IPS-18c (cell line): Measurements from ENCODE around the gene NSMCE4A.
"Not testable (repeated sequence)": the region's sequence is repeated elsewhere in the genome, so short reads cannot be mapped to it uniquely, and the experiment has no call there.

ENCODE experiments used
- H3K4me3 ChIP-seq: 2 replicates; pipeline ENCODE4 v1.7.0; 2013; ENCODE audit warnings: low read depth, mild to moderate bottlenecking, low read length, moderate library complexity; ENCODE audit not compliant: insufficient read depth
- H3K9me3 ChIP-seq: one replicate; pipeline ENCODE4 v1.6.1; 2013; ENCODE audit warnings: mild to moderate bottlenecking, low read length, moderate library complexity; ENCODE audit not compliant: control insufficient read depth, insufficient read depth

The NSMCE4A gene

DNA sequence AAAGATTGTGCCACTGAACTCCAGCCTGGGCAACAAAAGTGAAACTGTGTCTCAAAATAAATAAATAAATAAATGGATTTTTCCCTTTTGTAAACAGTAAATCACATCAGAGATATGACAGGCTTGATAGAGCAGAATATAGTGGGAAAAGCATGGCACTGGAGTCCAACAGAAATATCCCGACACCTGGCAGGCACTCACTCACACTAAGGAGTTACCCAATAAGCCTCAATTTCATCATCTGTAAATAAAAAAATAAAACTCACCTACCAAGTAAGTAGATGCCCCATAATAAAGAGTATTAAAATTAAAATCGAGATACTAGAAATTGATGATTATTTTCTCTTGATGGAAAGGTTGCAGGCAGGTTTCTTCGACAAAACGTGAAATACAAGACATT, 48.9 kb downstream of the NSMCE4A start:
- Histone ChIP-seq H3K9me3 (no peaks in the 10 kb centered on the region), H3K4me3 (no peak overlapping the region)

DNA sequence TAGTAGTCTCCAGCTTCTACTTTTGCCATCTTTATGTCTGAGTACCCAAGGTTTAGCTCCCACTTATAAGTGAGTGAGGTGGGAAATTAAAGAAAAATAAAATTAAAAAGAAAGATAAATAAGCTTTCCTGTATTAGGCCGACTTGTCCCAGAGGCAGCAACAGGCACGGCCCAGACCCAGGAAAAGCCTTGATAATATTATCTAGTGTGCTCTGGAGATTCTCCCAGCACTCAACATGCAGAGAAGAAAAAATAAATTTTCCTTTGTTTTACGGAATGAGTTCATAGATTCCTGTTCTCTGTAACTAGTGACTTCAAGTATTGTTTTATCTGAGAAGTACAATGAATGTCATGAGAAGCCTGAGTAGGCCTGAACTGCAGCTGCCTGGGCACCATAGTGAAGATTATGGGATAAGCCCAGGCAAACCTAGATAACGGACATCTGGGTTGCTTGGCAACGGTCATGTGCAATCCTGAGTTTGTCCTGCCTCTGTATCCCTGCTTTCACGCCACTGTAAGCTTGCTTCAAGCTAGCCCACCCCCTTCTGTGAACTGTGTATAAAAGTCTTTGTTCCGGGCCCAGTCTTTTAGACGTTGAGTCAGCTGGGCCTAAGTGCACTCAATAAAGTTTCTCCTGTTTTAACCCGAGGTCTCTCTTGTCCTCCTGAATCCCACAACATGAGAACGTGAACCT, 53.6 kb downstream of the NSMCE4A start:
- Histone ChIP-seq H3K9me3 (no peaks in the 10 kb centered on the region), H3K4me3 (no peak overlapping the region)

DNA sequence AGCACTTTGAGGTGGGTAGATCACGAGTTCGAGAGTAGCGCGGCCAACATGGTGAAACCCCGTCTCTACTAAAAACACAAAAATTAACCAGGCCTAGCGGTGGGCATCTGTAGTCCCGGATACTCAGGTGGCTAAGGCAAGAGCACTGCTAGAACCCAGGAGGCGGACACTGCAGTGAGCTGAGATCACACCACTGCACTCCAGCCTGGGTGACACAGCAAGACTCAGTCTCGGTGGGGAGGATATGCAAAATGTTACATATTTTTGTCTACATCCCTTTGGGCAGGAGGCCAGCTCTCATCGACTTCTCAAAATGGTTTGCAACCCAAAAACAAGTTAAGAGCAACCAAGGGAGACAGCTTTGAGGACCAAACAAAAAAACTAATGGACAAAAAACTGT, 55.4 kb downstream of the NSMCE4A start:
- Histone ChIP-seq H3K4me3 (no peak overlapping the region), H3K9me3 (no peaks in the 10 kb centered on the region)

DNA sequence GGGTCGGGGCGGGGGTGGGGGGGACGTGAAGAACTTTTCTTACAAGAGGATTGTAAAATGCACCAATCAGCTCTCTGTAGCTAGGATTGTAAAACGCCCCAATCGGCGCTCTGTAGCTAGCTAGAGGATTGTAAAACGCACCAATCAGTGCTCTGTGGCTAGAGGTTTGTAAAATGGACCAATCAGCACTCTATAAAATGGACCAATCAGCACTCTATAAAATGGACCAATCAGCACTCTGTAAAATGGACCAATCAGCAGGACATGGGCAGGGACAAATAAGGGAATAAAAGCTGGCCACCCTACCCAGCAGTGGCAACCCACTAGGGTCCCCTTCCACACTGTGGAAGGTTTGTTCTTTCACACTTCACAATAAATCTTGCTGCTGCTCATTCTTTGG, 56.2 kb downstream of the NSMCE4A start:
- H3K4me3 ChIP-seq, H3K9me3 ChIP-seq: not testable (repeated sequence)

DNA sequence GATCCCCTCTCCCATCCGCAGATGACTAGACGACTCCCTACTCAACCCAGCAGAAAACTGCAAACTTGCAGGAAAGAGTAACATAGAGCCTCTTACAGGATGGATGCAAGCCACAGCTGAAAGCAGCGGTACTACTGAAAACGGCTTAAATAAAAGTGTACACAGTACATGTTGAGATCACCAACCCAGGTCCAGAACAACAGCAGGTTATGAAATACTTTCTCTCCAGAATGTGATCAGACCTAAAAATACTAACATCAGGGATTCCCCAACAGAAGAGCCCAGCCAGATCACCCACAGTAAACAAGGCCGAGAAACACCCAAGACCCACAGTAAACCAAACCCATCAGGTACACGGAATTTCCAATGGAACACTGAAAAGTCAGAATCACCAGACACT, 60.4 kb downstream of the NSMCE4A start:
- H3K4me3 ChIP-seq, result no peak overlapping the region
- peaks cover 2% of the 10 kb centered on the region for H3K9me3 ChIP-seq

DNA sequence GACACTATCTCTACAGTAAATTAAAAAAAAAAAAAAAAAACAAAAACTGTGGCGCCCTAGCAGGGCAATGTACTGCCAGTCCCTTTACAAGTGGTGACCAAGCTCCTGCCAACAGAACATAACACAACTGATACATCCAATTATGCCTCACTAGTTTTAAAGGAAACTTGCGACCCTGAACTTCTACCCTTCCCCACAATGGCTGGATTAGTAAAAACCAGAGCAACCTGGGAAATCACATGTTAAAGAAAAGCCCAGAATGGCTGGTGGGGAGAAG, 63.7 kb downstream of the NSMCE4A start:
- H3K4me3 ChIP-seq, result no peak overlapping the region

DNA sequence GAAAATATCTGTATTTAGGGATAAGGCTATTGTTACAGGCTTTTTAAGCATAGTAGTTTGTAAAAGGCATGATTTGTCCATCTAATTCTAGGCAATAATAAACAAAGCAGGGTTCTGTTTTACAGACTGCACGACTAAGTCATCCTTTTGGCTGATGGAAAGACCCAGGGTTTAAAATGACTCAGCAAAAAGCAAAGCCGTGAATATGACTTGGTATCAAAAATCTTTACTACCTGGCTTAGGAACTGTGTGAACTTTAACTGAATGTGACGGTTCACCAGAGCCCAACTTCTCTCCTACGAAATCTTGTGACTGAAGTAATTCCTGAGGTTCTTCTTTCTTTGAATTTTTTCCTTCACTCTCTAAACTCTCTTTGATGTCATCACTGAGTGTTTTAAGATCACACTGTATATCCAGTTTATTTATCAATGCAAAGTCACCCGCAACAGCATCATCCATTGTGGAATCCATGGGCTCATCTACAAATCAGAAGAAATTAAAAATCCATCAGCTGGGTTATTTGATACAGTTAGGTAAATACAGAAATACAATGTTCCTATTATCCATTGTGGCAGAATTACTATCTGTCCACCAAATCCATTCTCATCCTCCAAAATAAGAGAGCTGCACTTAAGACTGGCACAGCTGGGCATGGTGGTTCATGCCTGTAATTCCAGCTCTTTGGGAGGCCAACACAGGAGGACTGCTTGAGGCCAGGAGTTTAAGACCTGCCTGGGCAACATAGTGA, 64.2 kb downstream of the NSMCE4A start:
- Histone ChIP-seq H3K4me3 (no peak overlapping the region), H3K9me3 (peaks cover 2% of the 10 kb centered on the region)

More for the DNA sequence above, 63.7 kb downstream of the NSMCE4A start:
- H3K9me3 ChIP-seq, result peaks cover 2% of the 10 kb centered on the region
